MM.1S (cell line): ENCODE measurements around the gene SEC22A.

Experiments
- DNase-seq: peaks from one replicate; pipeline ENCODE4 v3.0.0-alpha.2; 2015
- H2AFZ ChIP-seq: fragments of 300-600 bp; sonication (generic); 2 replicates; pipeline ENCODE4 v1.6.0; 2016; ENCODE audit warnings: antibody characterized with exemption, low read length
- H3F3A ChIP-seq: fragments of 300-600 bp; sonication (generic); 2 replicates; pipeline ENCODE4 v1.6.1; 2016; ENCODE audit warnings: mild to moderate bottlenecking, antibody characterized with exemption, low read length, moderate library complexity, mixed read lengths; ENCODE audit not compliant: insufficient read depth
- H3K27ac ChIP-seq: fragments of 300-600 bp; sonication (generic); 2 replicates; pipeline ENCODE4 v1.5.1; 2016; ENCODE audit warnings: mild to moderate bottlenecking, low read length
- H3K27me3 ChIP-seq: fragments of 300-600 bp; sonication (generic); replicated peaks from 2 replicates; pipeline ENCODE4 v1.6.0; 2016; ENCODE audit warnings: low read length; ENCODE audit not compliant: insufficient read depth
- H3K36me3 ChIP-seq: fragments of 300-600 bp; sonication (generic); replicated peaks from 2 replicates; pipeline ENCODE4 v1.6.1; 2016; ENCODE audit warnings: mild to moderate bottlenecking, low read length, mixed read lengths; ENCODE audit not compliant: insufficient read depth
- H3K4me1 ChIP-seq: fragments of 300-600 bp; sonication (generic); 2 replicates; pipeline ENCODE4 v1.6.1; 2016; ENCODE audit warnings: low read length, mixed read lengths
- H3K4me2 ChIP-seq: fragments of 300-600 bp; sonication (generic); 2 replicates; pipeline ENCODE4 v1.6.0; 2016; ENCODE audit warnings: low read depth, low read length
- H3K4me3 ChIP-seq: fragments of 300-600 bp; sonication (generic); 2 replicates; pipeline ENCODE4 v1.5.1; 2016; ENCODE audit warnings: low read length, mixed read lengths
- H3K79me2 ChIP-seq: fragments of 300-600 bp; sonication (generic); 2 replicates; pipeline ENCODE4 v1.6.1; 2016; ENCODE audit warnings: mixed run types, low read length, mixed read lengths
- H3K9ac ChIP-seq: fragments of 300-600 bp; sonication (generic); 2 replicates; pipeline ENCODE4 v1.6.1; 2016; ENCODE audit warnings: low read length, mixed read lengths
- H3K9me2 ChIP-seq: fragments of 300-600 bp; sonication (generic); replicated peaks from 2 replicates; pipeline ENCODE4 v1.6.1; 2016; ENCODE audit warnings: mild to moderate bottlenecking, low read length, mixed read lengths; ENCODE audit not compliant: insufficient read depth
- H3K9me3 ChIP-seq: fragments of 300-600 bp; sonication (generic); replicated peaks from 2 replicates; pipeline ENCODE4 v1.6.1; 2016; ENCODE audit warnings: mild to moderate bottlenecking, low read length, mixed read lengths; ENCODE audit not compliant: insufficient read depth
- H4K20me1 ChIP-seq: fragments of 300-600 bp; sonication (generic); 2 replicates; pipeline ENCODE4 v1.6.1; 2016; ENCODE audit warnings: mild to moderate bottlenecking, low read length, moderate library complexity, mixed read lengths; ENCODE audit not compliant: insufficient read depth
- EZH2 ChIP-seq: fragments of 300-600 bp; sonication (generic); optimal IDR thresholded peaks from 2 replicates; pipeline ENCODE3; 2017; ENCODE audit warnings: low read depth, mild to moderate bottlenecking, antibody characterized with exemption, low read length, mixed read lengths
- EZH2phosphoT487 ChIP-seq: fragments of 300-600 bp; sonication (generic); IDR thresholded peaks from 2 replicates; pipeline ENCODE4 v1.6.1; 2018; ENCODE audit warnings: antibody characterized with exemption, low read length
- TF ChIP-seq, protein P1 (sequence below): fragments of 300-600 bp; sonication (generic); IDR thresholded peaks from 2 replicates; pipeline ENCODE4 v1.5.1; 2016; ENCODE audit warnings: antibody characterized with exemption, low read length, mixed read lengths

SEC22A gene

DNA sequence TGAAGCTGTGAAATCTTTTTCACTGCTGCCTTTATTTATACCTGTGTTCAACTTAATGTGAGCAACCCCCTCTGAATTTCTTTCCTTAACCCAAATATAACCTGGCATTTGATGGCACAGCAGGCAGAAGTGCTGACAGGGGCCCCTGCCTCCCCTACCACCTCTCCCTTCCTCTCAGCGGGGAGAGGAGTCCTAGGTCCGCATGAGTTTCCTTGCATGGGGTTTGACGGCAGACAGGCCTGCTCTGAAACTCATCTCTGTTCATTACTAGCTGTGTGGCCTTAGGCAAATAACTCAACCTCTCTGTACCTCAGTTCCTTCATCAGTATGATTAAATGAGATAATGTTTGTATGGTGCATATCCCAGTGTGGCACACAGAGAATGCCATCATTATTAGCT, 79.7 kb downstream of the SEC22A start:
- H3F3A ChIP-seq = no peaks in the 10 kb centered on the region
- H3K4me1 ChIP-seq = no peaks in the 10 kb centered on the region
- TF ChIP-seq EZH2 (no peak), EZH2phosphoT487 (no peak)
- TF ChIP-seq, protein P1, sequence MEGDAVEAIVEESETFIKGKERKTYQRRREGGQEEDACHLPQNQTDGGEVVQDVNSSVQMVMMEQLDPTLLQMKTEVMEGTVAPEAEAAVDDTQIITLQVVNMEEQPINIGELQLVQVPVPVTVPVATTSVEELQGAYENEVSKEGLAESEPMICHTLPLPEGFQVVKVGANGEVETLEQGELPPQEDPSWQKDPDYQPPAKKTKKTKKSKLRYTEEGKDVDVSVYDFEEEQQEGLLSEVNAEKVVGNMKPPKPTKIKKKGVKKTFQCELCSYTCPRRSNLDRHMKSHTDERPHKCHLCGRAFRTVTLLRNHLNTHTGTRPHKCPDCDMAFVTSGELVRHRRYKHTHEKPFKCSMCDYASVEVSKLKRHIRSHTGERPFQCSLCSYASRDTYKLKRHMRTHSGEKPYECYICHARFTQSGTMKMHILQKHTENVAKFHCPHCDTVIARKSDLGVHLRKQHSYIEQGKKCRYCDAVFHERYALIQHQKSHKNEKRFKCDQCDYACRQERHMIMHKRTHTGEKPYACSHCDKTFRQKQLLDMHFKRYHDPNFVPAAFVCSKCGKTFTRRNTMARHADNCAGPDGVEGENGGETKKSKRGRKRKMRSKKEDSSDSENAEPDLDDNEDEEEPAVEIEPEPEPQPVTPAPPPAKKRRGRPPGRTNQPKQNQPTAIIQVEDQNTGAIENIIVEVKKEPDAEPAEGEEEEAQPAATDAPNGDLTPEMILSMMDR = no peak
- no peaks in the 10 kb centered on the region for H3K36me3 ChIP-seq
- no peaks in the 10 kb centered on the region for H3K9me3 ChIP-seq
- H3K9ac ChIP-seq = no peak overlapping the region
- DNase-seq = no peak
- no peak overlapping the region for H3K27ac ChIP-seq
- H3K4me3 ChIP-seq = no peak overlapping the region
- no peaks in the 10 kb centered on the region for H4K20me1 ChIP-seq
- no peaks in the 10 kb centered on the region for H3K27me3 ChIP-seq
- no peak overlapping the region for H2AFZ ChIP-seq
- no peak overlapping the region for H3K4me2 ChIP-seq
- no peaks in the 10 kb centered on the region for H3K79me2 ChIP-seq
- H3K9me2 ChIP-seq = no peaks in the 10 kb centered on the region

DNA sequence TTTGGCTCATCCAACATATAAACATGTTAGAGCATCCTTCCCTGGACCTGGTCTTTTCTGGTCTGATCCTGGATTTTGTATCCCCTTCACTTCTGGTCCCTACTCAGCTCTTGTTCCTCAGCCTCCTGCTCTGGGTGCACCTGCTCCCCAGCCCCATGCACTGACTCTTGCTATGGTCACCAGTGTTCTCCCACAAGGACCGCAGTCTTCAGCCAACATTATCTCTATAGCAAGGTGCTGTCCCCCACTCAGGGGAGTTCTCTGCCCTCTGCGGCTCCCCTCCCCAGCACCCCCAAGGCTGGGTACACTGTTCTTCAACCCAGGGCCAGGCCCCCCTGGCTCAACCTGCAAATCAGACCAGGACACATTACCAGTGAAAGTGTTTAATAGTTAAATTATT, 80.2 kb downstream of the SEC22A start:
- H3K79me2 ChIP-seq = no peaks in the 10 kb centered on the region
- H4K20me1 ChIP-seq = no peaks in the 10 kb centered on the region
- H3K36me3 ChIP-seq = no peaks in the 10 kb centered on the region
- no peaks in the 10 kb centered on the region for H3K9me3 ChIP-seq
- H3K4me2 ChIP-seq = no peak overlapping the region
- no peaks in the 10 kb centered on the region for H3K27me3 ChIP-seq
- H3K4me3 ChIP-seq = no peak overlapping the region
- no peaks in the 10 kb centered on the region for H3K9me2 ChIP-seq
- no peaks in the 10 kb centered on the region for H3K4me1 ChIP-seq
- no peak for DNase-seq
- no peak overlapping the region for H2AFZ ChIP-seq
- no peak overlapping the region for H3K9ac ChIP-seq
- H3K27ac ChIP-seq = no peak overlapping the region
- TF ChIP-seq EZH2 (no peak), EZH2phosphoT487 (no peak)
- TF ChIP-seq, protein P1 = no peak
- H3F3A ChIP-seq = no peaks in the 10 kb centered on the region

DNA sequence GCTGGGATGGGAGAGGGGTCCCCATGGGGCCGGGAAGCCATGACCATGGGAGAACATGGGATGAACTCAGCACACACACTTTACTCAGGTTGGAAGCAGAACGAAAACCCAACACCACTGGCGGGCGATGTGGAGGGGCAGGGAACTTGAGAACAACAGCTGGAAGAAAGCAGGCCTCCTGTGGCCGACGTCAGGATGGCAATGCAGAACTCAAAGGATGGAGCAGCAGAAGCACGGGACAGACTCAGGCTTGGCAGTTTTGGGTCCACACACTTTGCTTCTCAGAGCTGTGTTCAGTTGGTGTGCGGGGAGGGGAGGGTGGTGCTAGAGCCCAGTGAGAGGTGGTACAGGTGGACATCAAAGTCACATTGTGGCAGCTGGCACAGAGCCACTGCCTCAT, 80.7 kb downstream of the SEC22A start:
- Histone ChIP-seq H3K9me3 (no peaks in the 10 kb centered on the region), H3K4me1 (no peaks in the 10 kb centered on the region), H3K4me2 (no peak overlapping the region), H3K4me3 (no peak overlapping the region), H4K20me1 (no peaks in the 10 kb centered on the region), H3K36me3 (no peaks in the 10 kb centered on the region), H2AFZ (no peak overlapping the region), H3F3A (no peaks in the 10 kb centered on the region), H3K27me3 (no peaks in the 10 kb centered on the region), H3K79me2 (no peaks in the 10 kb centered on the region), H3K9me2 (no peaks in the 10 kb centered on the region), H3K9ac (no peak overlapping the region), H3K27ac (no peak overlapping the region)
- no peak for TF ChIP-seq EZH2
- TF ChIP-seq EZH2phosphoT487 = no peak
- TF ChIP-seq, protein P1 = no peak
- DNase-seq = no peak
